Measurements from ENCODE around the gene TBX1.
"Not testable (repeated sequence)": the region's sequence is repeated elsewhere in the genome, so short reads cannot be mapped to it uniquely, and the experiment has no call there.

Gene TBX1

DNA sequence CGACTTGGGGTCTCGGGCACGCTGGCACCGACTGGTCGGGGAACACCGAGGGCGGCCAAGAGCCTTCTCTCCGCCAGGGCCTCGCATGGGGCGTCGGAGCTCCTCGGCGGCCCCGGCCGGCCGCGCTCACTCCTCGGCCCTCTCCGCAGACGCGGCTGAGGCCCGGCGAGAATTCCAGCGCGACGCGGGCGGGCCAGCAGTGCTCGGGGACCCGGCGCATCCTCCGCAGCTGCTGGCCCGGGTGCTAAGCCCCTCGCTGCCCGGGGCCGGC is 5.6 kb downstream of the TBX1 start:
- no peak for DNase-seq

DNA sequence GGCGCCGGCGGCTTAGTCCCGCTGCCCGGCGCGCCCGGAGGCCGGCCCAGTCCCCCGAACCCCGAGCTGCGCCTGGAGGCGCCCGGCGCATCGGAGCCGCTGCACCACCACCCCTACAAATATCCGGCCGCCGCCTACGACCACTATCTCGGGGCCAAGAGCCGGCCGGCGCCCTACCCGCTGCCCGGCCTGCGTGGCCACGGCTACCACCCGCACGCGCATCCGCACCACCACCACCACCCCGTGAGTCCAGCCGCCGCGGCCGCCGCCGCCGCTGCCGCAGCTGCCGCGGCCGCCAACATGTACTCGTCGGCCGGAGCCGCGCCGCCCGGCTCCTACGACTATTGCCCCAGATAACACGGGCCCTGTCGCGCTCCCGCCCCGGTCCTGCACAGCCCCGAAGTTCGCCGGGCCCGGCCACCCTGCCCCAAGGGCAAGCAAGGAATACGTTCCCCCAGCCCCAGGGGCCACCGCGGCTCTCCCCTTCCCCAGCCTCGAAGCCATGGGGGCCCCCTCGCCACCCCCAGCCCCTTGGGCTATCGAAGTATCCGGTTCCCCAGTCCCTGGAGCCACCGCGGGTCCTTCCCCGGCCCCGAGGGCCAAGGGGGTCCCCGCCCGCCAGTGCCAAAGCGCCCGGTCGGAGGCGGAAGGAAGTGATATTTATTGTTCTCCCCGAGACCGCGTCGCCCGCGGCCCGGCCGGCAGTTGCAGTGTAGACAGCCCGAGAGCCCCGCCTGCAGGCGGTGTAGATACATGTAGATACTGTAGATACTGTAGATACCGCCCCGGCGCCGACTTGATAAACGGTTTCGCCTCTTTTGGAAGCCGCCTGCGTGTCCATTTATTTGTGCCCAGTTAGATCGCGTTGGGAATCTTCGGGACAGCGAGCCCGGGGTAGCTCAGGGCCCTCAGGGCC is 6.2 kb downstream of the TBX1 start:
- no peak for DNase-seq

DNA sequence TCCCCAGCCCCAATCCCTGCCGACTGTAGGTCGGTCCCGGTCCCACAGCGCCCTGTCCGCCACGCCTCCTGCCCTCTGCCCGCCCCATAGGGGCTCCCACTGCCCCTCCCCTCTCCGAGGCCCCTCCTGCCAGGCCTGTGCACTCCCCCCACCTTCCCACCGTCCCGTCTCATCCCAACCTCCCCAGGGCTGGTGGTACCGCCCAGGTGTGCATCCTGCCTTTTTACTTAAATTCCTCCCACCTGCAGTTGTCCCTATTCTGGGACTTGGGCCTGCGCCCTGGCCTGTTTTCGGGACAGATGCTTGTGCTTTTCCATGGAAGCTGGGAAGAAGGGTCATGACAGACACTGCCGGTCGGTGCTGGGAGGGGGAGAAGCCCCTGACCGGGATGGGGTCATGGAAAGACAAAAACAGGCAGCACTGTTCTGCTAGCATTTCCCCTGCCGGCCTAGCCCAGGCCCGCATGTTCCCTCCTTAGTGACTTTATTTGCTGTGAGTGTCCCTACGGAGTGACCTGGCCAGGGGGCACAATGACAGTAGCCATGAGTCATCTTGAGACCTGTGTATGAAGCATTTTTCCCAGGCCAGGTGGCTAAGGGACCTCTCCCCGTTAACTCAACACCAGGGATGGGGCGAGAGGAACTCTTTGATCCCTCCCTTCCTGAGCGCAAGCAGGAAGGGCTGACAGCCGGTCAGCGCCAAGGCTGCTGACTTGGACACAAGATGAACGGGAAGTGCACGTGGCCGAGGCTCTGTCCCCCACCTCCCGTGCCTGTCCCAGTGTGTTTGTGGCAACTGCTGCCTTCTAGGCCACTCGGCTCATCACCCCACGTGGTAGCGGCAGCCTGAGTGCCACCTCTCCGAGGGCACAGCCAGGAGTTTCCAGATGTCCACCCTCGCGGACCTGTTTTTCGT is 7.1 kb downstream of the TBX1 start:
- DNase-seq: no peak

DNA sequence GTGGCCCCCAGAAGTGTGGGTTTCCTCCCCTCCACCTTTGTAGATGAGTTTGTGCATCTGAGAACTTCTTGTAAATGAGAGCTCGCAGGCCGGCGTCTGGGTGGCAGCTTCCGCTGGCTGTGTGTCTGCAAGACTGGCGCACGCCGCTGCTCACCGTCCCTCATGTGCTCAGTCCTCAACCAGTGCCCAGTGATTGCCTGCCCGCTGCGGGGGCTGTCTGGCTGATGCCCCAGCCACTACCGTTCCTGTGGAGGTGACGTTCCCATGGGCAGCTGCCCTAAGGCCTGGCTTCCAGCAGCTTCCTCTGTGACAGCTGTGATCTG is 8.8 kb downstream of the TBX1 start:
- DNase-seq: no peak

DNA sequence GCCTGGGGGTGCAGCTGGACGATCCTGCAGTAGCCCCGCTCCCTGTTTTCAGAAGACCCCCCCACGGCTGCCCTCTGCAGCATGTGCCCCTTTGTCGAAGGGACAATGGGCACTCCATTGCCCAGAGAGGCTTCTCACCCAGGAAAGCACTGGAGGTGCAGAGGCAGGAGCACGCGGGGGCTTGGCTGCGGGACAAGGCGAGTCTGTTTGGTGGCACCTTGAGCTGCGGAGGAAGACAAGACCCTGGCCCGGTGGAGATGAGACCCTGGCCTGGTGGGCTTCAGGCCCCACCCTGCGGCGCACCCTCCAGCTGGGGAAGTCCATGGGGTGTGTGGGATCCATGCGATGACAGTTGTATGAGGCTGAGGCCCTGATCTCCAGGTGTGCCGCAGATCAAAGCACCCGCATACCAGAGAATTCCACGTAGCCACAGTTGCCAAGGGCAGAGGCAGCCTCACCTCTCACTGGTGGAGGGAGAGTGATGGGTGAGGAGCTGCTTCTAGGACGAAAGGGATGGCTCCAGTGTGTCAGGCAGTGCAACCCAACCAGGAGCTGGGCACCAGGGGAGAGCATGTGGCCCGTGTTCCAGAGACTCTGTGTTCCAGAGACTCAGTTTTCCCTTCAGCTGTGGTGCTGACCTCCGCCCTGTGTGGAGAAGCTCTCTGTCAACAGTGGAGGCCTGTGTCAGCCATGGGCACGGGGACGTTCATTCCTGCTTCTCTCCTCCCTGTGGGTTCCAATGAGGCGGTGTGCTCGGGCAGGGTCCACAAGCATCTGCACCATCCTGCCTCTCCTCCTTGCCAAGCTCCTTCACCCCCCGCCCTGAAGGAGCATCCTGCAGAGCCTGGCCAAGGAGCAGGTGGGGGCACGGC is 10.0 kb downstream of the TBX1 start:
- DNase-seq: no peak

DNA sequence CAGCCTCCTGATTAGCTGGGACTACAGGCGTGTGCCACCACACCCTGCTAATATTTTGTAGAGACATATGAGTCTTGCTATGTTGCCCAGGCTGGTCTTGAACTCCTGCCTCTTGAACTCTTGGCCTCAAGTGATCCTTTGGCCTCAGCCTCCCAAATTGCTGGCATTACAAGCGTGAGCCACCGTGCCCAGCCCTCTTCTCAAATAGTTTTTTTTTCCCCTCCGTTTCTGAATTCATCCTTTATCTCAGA is 11.8 kb downstream of the TBX1 start:
- DNase-seq: no peak

DNA sequence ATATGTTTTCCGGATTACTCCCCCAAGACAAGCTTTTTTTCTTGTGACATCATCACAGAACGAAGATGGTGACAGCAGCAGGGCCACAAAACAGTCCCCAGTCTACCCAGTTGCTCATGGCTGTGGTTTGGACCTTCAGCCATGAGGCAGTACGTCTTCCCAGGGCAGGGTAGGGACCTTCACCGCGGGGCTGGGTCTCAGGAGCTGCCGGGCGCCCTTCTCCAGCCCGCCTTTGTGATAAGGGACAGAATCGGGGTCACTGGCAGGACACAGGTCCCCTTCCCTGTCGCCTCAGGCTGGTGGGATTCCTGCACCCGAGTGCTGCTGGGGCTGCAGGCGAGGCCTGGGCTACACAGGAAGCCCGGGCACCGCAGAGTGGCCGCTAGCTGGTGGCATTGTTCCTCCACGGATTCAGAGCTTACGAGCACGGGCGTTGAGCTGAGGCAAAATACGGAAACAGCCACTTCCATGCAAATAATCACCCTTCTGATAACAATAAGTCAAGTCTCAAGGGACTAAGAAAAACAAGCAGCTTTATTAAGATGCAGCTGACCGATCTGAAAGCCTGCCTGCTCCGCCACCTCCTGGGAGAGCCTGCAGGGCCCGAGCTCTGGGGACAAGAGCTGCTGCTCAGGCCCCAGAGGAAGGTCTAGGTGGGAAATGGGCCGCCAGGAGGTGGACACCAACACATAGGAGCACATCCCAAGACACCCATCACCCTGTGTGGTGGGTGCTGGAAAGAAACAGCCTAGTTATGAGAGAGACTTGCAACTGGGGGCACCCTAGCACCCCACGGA is 12.3 kb downstream of the TBX1 start:
- no peak for DNase-seq

DNA sequence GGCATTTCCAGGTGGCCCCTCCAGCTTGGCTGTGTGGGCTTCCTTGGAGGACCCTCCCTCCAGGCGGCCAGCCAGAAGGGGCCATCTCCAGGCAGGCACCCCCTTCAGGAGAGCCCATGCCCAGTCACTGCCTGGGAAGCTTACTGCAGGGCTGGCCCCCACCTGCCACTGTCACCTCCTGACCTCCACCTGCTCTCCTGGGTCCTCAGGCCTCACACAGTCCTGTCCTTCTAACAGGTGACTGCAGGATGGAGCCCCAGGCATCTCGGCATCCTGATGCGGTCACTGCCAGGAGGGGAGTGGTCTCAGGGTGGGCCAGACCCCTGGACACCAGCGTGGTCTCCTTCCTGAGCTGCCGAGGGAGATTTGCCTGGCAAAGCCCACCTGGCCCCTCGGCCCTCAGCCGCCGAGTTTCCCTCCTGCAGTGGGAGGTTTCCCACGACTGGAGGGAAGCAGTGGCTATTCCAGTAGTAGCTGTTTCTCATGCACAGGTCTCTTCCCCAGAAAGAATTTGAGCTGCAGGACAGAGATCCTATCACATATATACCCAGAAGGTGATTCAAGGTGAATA is 13.0 kb downstream of the TBX1 start:
- DNase-seq: no peak

DNA sequence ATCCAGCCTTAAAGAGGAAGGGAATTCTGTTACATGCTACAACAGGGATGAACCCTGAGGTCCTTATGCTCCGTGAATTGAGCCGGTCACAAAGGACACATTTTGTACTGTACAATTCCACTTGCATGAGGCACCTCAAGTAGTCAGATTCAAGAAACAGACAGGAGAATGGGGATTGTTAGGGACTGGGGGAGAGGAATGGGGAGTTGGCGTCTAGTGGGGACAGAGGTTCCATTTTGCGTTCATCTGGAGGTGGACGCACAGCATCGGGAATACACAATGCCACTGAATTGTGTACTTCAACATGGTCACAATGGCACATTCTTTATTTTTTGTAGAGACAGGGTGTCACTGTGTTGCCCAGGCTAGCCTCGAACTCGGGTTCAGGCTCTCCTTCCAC is 14.1 kb downstream of the TBX1 start:
- DNase-seq: no peak

DNA sequence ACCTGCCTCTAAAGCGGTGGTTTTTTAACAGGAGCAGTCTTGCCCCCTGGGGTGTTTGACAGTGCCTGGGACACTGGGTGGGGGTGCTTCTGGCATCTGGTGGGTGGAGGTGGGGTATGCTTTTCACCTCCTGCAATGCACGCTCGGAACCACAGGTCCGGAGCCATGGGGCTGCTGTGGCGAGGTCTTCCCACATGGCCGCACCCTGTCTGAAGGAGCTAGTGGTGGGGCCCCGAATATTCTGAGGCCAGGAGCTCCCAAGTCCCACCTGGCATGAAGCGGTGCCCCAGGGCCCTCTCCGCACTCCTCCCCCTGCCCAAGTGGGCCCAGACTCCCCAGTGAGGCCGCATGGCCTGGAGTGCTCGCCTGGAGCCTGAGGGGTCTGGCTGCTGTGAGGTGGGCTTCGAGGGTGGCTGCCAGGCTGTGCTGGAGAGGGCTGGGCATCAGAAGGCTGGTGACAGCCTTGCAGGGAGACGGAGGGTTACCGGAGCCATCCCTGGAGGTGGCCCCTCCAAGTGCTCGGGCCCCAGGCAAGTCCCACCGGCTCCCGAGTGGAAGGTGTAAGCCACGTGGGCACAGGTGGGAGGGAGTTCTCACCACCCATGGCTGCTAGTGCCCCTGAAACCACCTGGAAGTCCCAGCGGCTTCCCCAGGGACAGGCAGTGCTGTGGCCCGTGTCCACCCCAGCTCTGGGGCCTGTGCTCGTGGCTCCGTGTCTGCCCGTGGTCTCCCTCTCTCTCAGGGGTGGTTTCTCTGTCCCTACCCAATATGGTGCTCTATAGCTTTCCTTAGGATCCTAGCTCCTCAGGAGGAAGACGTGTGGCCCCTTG is 15.1 kb downstream of the TBX1 start:
- no peak for DNase-seq

DNA sequence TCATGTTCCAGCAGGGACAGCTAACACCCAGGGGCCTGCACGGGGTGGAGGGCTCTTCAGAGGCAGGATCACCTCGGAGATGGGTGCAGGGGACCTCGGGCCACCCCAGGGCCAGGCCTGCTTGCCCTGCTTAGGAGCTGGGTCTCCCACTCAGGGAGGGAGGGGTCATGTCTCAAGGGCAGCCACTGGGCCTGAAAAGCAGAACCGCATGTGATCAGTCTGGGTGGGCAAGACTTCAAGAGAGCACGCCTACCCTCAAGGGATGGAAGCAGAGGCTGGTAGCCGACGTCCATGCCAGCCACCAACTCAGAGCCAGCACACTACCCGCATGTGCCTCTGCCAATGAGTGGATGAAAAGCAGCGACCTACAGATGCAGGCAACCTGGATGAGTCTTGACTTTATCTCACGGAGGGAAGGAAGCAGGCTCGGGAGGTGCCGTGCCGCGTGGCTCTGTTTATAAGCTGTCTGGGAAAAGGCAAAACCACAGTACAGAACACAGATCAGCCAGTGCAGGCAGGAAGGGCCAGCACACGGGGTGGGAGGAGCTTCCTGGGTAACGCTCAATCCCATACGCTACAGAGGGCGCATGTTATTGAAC is 16.0 kb downstream of the TBX1 start:
- no peak for DNase-seq

DNA sequence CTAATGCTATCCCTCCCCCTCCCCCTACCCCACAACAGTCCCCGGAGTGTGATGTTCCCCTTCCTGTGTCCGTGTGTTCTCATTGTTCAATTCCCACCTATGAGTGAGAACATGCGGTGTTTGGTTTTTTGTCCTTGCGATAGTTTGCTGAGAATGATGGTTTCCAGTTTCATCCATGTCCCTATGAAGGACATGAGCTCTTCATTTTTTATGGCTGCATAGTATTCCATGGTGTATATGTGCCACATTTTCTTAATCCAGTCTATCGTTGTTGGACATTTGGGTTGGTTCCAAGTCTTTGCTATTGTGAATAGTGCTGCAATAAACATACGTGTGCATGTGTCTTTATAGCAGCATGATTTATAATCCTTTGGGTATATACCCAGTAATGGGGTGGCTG is 16.6 kb downstream of the TBX1 start:
- not testable (repeated sequence) for DNase-seq

DNA sequence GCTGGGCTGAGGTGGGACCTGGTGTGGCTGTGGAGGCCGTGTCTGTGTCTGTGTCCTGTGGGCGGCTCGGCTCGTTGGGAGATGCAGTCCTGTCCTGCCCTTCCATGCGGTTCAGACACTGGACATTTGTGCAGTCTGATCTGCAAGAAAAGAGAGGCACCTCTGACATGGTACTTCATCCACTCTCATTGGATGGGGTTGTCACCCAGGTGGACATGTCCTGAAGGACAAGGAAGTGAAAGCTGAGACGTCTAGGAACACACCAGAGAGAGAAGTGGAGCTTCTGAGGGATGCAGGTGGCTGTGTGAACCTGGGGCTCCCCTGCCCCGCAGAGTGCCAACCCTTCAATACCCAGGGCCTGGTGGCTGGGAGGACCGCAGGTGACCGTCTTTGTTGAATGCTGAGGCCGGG is 18.4 kb downstream of the TBX1 start:
- DNase-seq: no peak

DNA sequence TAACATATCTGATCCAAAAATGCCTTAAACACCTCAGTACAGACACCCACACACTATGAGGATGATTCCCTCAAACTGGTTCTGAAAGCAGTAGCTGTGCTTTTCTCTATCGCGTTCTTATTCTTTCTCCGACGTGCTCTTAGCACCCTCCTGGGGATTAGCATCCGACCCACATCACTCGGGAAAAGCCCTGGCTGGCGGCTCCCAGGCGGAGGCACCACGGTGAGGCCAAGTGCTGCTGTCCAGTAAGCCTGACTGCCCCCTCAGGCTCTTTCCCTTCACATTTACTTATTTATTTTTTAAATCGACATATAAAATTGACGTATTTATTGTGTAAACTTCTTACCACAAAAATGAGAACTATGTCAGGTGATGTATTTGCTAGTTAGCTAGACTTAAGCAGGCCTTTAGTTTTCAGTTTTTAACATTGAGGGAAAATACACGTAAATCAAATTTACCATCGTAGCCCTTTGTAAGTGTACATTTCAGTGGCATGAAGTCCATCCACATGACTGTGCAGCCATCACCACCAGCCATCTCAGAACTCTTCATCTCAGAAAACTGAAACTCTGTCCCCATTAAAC is 19.2 kb downstream of the TBX1 start:
- DNase-seq: no peak

DNA sequence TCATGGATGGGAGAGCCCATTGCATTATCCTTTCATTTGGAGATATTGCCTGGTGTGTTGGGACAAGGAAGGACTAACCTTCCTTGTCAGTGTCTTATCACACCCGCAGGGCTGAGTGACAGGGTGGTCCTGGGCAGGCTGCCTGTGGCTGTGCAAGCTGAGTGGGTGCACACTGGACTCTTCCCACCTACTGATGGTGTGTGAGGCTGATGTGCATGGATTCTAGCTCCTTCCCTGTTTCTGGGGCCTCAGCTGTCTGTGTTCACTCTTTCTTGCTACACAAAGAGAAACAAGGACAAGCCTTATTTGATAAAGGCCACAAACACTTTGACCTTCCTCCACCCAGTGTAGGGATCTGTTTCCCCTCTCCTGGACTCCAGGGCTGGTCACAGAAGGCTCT is 22.0 kb downstream of the TBX1 start:
- no peak for DNase-seq

DNA sequence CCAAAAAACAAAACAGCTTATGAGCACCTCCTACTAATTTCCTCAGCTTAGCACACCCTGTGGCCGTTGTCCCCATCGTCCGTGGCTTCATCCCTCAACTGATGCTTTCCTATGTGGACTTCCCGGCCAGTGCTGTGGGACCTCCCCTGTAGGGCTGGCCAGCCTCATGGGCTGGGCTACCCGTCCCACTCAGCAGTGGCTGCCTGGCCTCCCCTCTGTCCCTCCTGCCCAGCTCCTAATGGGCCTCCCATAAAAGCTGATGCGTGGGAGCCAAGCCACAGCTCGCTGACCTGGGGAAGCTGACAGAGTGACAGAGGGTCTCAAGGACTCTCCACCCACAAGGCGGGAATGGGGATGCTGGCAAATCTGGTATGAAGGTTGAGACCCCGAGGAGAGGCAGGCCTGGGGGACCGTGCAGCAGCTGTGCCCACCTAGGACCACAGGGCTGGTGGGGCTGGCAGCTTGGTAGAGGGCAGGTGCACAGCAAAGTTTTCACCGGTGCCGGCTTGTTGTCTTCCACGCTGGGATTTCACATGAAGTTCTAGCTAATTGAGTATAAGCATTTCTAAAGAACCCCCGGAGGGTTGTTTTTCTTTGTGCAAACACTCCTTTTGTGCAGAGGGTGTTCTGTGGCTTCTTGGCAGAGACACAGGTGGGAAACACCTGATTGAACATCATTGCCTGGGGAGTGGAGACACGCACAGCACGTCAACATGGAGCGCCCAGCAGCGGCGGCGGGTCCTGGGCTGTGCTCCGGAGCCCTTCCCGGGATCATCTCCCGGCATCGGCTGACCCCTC is 23.2 kb downstream of the TBX1 start:
- DNase-seq: no peak

DNA sequence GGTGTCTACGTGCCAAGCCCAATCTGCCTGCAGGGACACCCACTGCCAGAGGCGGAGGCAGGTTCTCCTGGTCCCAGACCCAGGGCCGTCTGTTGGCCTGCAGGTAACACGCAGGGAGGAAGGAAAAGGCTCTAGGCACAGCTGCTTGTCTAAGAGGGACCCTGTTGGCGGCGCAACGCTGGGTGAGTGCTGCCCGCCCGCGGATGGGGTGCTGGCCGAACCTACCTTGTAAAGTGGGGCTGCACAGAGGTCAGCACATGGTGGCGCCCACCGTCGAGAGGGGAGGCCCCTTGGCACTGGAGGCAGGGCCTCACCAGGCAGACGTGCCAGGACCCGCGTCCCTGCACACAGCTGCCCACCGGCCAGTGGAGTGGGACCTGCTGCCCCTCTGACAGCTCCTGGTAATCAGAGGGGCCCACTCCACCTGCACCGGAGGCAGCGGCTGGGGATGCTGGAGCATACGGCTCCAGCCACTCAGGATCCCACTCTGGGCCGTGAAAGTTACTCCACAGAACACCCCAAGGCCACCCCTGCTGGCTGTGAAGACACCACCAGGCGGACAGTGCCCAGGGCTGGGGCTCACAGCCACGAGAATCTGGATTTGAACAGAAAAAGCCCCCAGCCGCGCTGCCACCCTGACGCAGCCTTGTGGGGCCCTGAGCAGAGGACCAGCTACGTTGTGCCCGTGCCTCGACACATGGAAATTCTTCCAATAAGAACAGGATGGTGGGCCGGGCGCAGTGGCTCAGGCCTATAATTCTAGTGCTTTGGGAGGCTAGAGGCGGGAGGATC is 24.0 kb downstream of the TBX1 start:
- DNase-seq: no peak

DNA sequence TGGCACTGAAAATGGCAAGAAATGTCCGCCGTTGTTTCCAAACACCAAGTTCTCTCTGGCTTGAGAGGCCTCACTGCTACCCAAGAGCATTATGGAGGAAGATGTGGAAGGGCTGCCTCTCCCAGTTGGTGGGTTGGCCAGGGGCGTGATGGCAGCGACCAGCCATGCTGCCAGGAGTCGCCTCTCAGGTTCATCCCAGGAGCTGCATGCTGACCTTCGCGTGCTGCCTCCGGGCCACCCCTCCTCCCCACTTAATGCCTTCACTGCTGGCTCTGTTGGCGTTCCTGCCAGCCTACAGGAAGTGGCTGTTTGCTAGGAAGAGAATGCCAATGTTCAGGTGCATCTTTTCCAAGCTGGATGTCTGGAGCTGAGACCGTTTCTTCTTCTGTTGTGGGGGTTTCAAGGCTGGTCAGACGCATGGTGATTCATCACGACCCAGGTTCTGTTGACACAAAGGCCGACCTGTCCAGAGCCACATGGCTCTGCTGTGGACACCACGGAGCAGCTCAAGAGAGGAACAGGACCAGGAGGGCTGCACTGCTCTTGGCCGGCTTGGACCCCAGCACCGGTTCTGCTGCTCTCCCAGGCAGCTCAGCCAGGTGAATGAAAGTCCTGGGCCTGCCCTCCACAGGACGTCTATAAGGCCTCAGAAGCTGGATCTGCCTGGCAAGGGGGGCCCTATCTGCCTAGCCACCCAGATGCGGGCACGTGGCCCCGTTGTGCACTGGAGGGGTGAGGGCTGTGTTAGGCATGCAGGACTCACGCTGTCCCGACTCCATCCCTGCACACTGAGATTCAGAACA is 25.1 kb downstream of the TBX1 start:
- DNase-seq: no peak

Data from NCI-H2171 (cell line).